Spinal cord (tissue), 10 donors: ENCODE data around the gene LACTB. TPM values are rescaled to one million over a fixed set of nuclear protein-coding genes. Genes with fewer than 3 reads are reported as not detected.

Experiments used
- DNase-seq, 6 donors: peaks; one replicate each; pipeline versions ENCODE4 v3.0.0 to v3.0.0-alpha.2; 2013 to 2015; ENCODE audit warnings: low spot score in 6 of 6, low read depth in 4 of 6
- H3K27ac ChIP-seq: one replicate; pipeline ENCODE4 v1.5.1; 2013; ENCODE audit warnings: low read depth, low read length, control low read depth
- H3K27me3 ChIP-seq: one replicate; pipeline ENCODE4 v1.6.1; 2013; ENCODE audit warnings: low read length; ENCODE audit not compliant: control insufficient read depth, insufficient read depth
- H3K36me3 ChIP-seq: one replicate; pipeline ENCODE4 v1.6.1; 2013; ENCODE audit warnings: low read length; ENCODE audit not compliant: control insufficient read depth, insufficient read depth
- H3K4me1 ChIP-seq: one replicate; pipeline ENCODE4 v1.6.1; 2013; ENCODE audit warnings: low read length; ENCODE audit not compliant: control insufficient read depth, insufficient read depth
- H3K4me3 ChIP-seq: one replicate; pipeline ENCODE4 v1.5.1; 2013; ENCODE audit warnings: low read depth, low read length, control low read depth
- H3K9me3 ChIP-seq: one replicate; pipeline ENCODE4 v1.6.1; 2013; ENCODE audit warnings: low read length; ENCODE audit not compliant: control insufficient read depth, insufficient read depth
- WGBS: methylation state at CpG from one replicate; pipeline ENCODE4 v1.1.5; 2013; ENCODE audit warnings: missing lambda C conversion rate; ENCODE audit not compliant: insufficient coverage; 5-methylcytosine and 5-hydroxymethylcytosine counted together
- polyA plus RNA-seq, 2 donors: library from polyadenylated mRNA; unstranded; fragments of 120-200 nt; gene quantifications; one replicate each; pipeline ENCODE4 v1.2.1, GENCODE V29; 2013; ENCODE audit not compliant: insufficient read length in 2 of 2
- total RNA-seq, 2 donors: library from RNA; depleted of rRNA in 1 of 2; stranded (reverse); fragments of 120-200 nt in 1 of 2; fragments of >200 nt in 1 of 2; gene quantifications; one replicate each; pipeline versions ENCODE4 v1.2.3 to v1.2.4, GENCODE V29; 2013 to 2014
- donor health status: healthy.

LACTB gene
- total and polyA plus RNA-seq, 4 donors = 16.7 to 20.5 (median 17.0) TPM

DNA sequence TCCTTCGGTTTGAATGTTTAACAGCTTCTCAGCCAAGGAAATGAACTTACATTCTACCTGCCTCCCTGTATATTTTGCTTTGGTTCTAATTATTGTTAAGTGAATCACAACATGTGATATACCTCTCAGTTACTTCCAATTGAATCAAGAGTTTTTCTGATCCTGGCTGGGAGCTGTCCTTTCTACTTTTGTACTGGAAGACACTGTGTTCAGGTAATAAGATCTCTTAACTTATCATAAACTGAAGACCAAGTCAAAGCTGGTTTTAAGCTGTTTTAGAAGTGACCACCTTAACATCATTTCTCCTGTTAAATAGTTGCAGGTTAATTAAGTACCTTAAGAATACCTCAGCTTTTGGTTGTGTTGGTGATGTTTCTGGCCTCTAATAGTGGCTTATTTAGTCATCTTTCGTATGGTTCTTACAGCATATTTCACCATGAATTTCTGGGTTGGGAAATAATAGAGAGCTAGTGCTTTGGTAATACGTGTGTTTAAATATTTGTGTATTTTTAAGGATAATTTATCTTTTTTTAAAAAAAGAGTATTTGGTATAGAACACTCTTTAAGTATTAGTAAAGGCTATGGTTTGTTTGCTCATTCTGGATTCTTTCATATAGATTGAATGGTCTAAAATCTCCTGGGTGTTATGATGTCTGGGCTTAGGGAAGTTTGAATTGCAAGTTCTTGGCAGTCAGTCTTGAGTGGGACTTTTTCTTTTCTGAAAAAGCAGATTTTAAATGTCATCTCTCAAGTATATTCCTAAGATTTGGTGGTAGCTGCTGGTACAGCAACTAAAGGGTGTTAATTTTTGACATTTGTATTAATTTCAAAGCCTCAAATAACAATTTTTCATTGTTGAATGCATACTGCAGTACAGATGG is 69.3 kb downstream of the LACTB start:
- Histone ChIP-seq H3K36me3 (no peaks in the 10 kb centered on the region), H3K4me3 (peak overlapping the region; percentile 89), H3K27me3 (no peaks in the 10 kb centered on the region), H3K9me3 (no peaks in the 10 kb centered on the region), H3K4me1 (peaks cover 6% of the 10 kb centered on the region), H3K27ac (peak overlapping the region; percentile 78)
- no CpG with 5 or more reads among the region's 3 CpGs for WGBS
- no peak for DNase-seq

Other genes with a start within 250 kb of the LACTB start
- gene TPM1, start 79.1 kb upstream of the LACTB start, total RNA-seq = 100 to 1,000 TPM; 184 to 480 TPM
- 100 to 1,000 TPM; 187 to 245 TPM for gene TPM1, start 79.1 kb upstream of the LACTB start, polyA plus RNA-seq
- 100 to 1,000 TPM in 1 of 2 donors, 10 to 100 TPM in 1; 86.2 to 111 TPM for gene RPS27L, start 35.6 kb downstream of the LACTB start, total RNA-seq
- gene RPS27L, start 35.6 kb downstream of the LACTB start, polyA plus RNA-seq = 10 to 100 TPM; 89.1 to 91.8 TPM
- 100 to 1,000 TPM in 1 of 2 donors, 10 to 100 TPM in 1; 54.9 to 104 TPM for gene RAB8B, start 67.7 kb downstream of the LACTB start, total RNA-seq
- 10 to 100 TPM; 34.4 to 52.2 TPM for gene RAB8B, start 67.7 kb downstream of the LACTB start, polyA plus RNA-seq
- 10 to 100 TPM; 25.6 to 25.8 TPM for gene APH1B, start 155.7 kb downstream of the LACTB start, total RNA-seq
- gene APH1B, start 155.7 kb downstream of the LACTB start, polyA plus RNA-seq = 10 to 100 TPM; 16.4 to 17.9 TPM